Activated T-cell treated with anti-CD3 and anti-CD28 coated beads, Interleukin-2, amount 50 U/mL, for 1 hour (primary cell): ENCODE data around the gene PSD4.

ENCODE experiments used
- DNase-seq: peaks from one replicate; pipeline ENCODE4 v3.0.0-alpha.2; 2020

Gene PSD4

GRCh38 chr2:113226462-113226861 lies 52.7 kb downstream of the PSD4 start:
- DNase-seq, result no peak

GRCh38 chr2:113227290-113227689 lies 53.5 kb downstream of the PSD4 start:
- DNase-seq, result no peak

GRCh38 chr2:113227698-113228097 lies 53.9 kb downstream of the PSD4 start:
- DNase-seq, result no peak

- DNase-seq, result no peak
These were observed 54.6 kb downstream of the PSD4 start for GRCh38 chr2:113228351-113228750.

- no peak for DNase-seq
These were observed 55.4 kb downstream of the PSD4 start for GRCh38 chr2:113228991-113229716.

GRCh38 chr2:113229795-113230194 lies 56.0 kb downstream of the PSD4 start:
- no peak for DNase-seq

- DNase-seq, result no peak
These were observed 56.8 kb downstream of the PSD4 start for GRCh38 chr2:113230531-113230930.

GRCh38 chr2:113231064-113231463 lies 57.3 kb downstream of the PSD4 start:
- no peak for DNase-seq

- no peak for DNase-seq
These were observed 58.4 kb downstream of the PSD4 start for GRCh38 chr2:113232123-113232522.

- DNase-seq, result no peak
These were observed 59.0 kb downstream of the PSD4 start for GRCh38 chr2:113232740-113233139.

- no peak for DNase-seq
These were observed 60.1 kb downstream of the PSD4 start for GRCh38 chr2:113233593-113234550.

GRCh38 chr2:113234721-113235346 lies 61.1 kb downstream of the PSD4 start:
- no peak for DNase-seq

- DNase-seq, result peak; percentile 61
These were observed 61.8 kb downstream of the PSD4 start for GRCh38 chr2:113235347-113236226.

GRCh38 chr2:113236367-113237159 lies 62.8 kb downstream of the PSD4 start:
- no peak for DNase-seq

- no peak for DNase-seq
These were observed 63.9 kb downstream of the PSD4 start for GRCh38 chr2:113237604-113238160.

GRCh38 chr2:113238871-113239839 lies 65.4 kb downstream of the PSD4 start:
- DNase-seq, result no peak

- no peak for DNase-seq
These were observed 66.6 kb downstream of the PSD4 start for GRCh38 chr2:113240150-113240914.

GRCh38 chr2:113240915-113241911 lies 67.4 kb downstream of the PSD4 start:
- no peak for DNase-seq
